22Rv1 (cell line): ENCODE measurements around the gene BEND3.

Experiments
- CTCF ChIP-seq: fragments of 450-650 bp; IDR thresholded peaks from 2 replicates; pipeline ENCODE4 v1.5.1; 2017; ENCODE audit warnings: mild to moderate bottlenecking
- ZFX ChIP-seq: fragments of 450-650 bp; IDR thresholded peaks from 2 replicates; pipeline ENCODE4 v1.6.1; 2017; ENCODE audit warnings: antibody characterized with exemption, borderline replicate concordance

- TF ChIP-seq CTCF: no peak
- no peak for TF ChIP-seq ZFX
Measured at GRCh38 chr6:107154801-107155160, 39.5 kb upstream of the BEND3 start.
